Measurements from ENCODE around the gene PALM. TPM values are rescaled to one million over a fixed set of nuclear protein-coding genes. Genes with fewer than 3 reads are reported as not detected.
A peak's percentile ranks its signal among the peaks of the same experiment; 100 is the strongest.

PALM gene
- total and polyA plus RNA-seq, 9 of the 15 experiments (the other 6 are each of a cell fraction or from before 2014, with no cell fraction given), result 0.04 to 6.6 (median 1.7) TPM

GRCh38 chr19:748274-748598, 39.5 kb downstream of the PALM start:
- 0 out of 2 replicates have a peak, but pooled peaks have one; percentile 23 for TF ChIP-seq ZNF740 (CRISPR knock-in tag; IDR thresholded peaks at IDR 0.05)
- no peak for TF ChIP-seq ZNF740 (tag; IDR thresholded peaks at IDR 0.05)
- TF ChIP-seq ESRRA (IDR thresholded peaks at IDR 0.05; ENCODE audit: borderline replicate concordance, low read depth), result no peak
- peaks cover 15 to 64% of the 10 kb centered on the region in 2 experiments; a peak in 4 of 5 replicates for H3K4me1 ChIP-seq (replicated peaks in 1 of 2; ENCODE audit: control insufficient read depth in 2 of 2, insufficient read depth in 2 of 2, low read length in 2 of 2)
- H3K4me3 ChIP-seq, result no peak overlapping the region
- 31% methylated on average over 8 of the region's 14 CpGs for WGBS (ENCODE audit: insufficient coverage, low coverage, missing lambda C conversion rate)
- H3K4me2 ChIP-seq (ENCODE audit: insufficient read depth, low read length), result no peak overlapping the region
- no peak overlapping the region for H3K27ac ChIP-seq (ENCODE audit: extremely low read depth, low read depth, low read length)
- H3K9me1 ChIP-seq (ENCODE audit: control insufficient read depth, insufficient read depth, low read length), result no peaks in the 10 kb centered on the region
- ChIA-PET CTCF (ENCODE audit: low intra/inter-chr PET ratio) (no interaction called here), POLR2A (interaction anchor here (1.6 kb wide), 1 partner anchor 9 kb away, joined by 10 read pairs; no protein-coding TSS in a partner anchor)
- H3K79me2 ChIP-seq (ENCODE audit: control insufficient read depth, insufficient read depth, low read length), result no peaks in the 10 kb centered on the region
- peak; percentile 76 for ATAC-seq
- H2AFZ ChIP-seq (ENCODE audit: low read depth, low read length), result peak overlapping the region; percentile 19; the same call in 1 of the 2 replicates
- H3K9me3 ChIP-seq (replicated peaks; ENCODE audit: control insufficient read depth, insufficient read depth, low read depth, low read length), result no peaks in the 10 kb centered on the region
- peak overlapping the region; percentile 34 to 36; a peak in 3 of 4 replicates for H3K9ac ChIP-seq (ENCODE audit: insufficient read depth in 1 of 2, low read depth in 2 of 2, low read length in 2 of 2)
- FAIRE-seq, result peak; percentile 77
- in situ Hi-C loops (cut with MboI) (no loop called here), intact Hi-C loops (cut with micrococcal nuclease) (no loop called here)
- H4K20me1 ChIP-seq (replicated peaks; ENCODE audit: control insufficient read depth, insufficient read depth, low read length), result no peaks in the 10 kb centered on the region
- DNase-seq (ENCODE audit: extremely low read depth in 1 of 4, low spot score in 3 of 4), result peak; percentile 41 to 61 (median 60)
- H3K27me3 ChIP-seq (ENCODE audit: control insufficient read depth in 2 of 2, insufficient read depth in 2 of 2, low read length in 2 of 2), result no peaks in the 10 kb centered on the region
- no TSS peak for BruUV-seq (replicated peaks)
- H3K36me3 ChIP-seq (ENCODE audit: control insufficient read depth, insufficient read depth, low read length), result no peaks in the 10 kb centered on the region

- no peak overlapping the region for H3K4me3 ChIP-seq
- no peak for DNase-seq (ENCODE audit: extremely low read depth in 1 of 4, low spot score in 3 of 4)
- TF ChIP-seq COPS2 (conservative IDR thresholded peaks at IDR 0.05) (no peak), ZNF253 (CRISPR knock-in tag; conservative IDR thresholded peaks at IDR 0.05) (no peak), CBX1 (IDR thresholded peaks at IDR 0.05; ENCODE audit: low read depth) (no peak), ELK1 (CRISPR knock-in tag; IDR thresholded peaks at IDR 0.05) (no peak), ZBTB11 (CRISPR knock-in tag; IDR thresholded peaks at IDR 0.05) (no peak)
Observed at GRCh38 chr19:749811-750210, 41.1 kb downstream of the PALM start.

More at GRCh38 chr19:749811-750210, 41.1 kb downstream of the PALM start:
- ATAC-seq, result no peak
- ChIA-PET POLR2A (interaction anchor here (0.7 to 1.6 kb wide), 2 partner anchors 10 to 165 kb away, joined by 3 to 10 read pairs; no protein-coding TSS in a partner anchor), CTCF (ENCODE audit: low intra/inter-chr PET ratio) (no interaction called here)
- Histone ChIP-seq H4K20me1 (replicated peaks; ENCODE audit: control insufficient read depth, insufficient read depth, low read length) (no peaks in the 10 kb centered on the region), H3K27me3 (ENCODE audit: control insufficient read depth in 2 of 2, insufficient read depth in 2 of 2, low read length in 2 of 2) (no peaks in the 10 kb centered on the region), H3K9ac (ENCODE audit: insufficient read depth in 1 of 2, low read depth in 2 of 2, low read length in 2 of 2) (no peak overlapping the region; a peak in 1 of 4 replicates), H3K36me3 (ENCODE audit: control insufficient read depth, insufficient read depth, low read length) (no peaks in the 10 kb centered on the region), H3K9me1 (ENCODE audit: control insufficient read depth, insufficient read depth, low read length) (no peaks in the 10 kb centered on the region), H3K4me2 (ENCODE audit: insufficient read depth, low read length) (no peak overlapping the region), H3K9me3 (replicated peaks; ENCODE audit: control insufficient read depth, insufficient read depth, low read depth, low read length) (no peaks in the 10 kb centered on the region), H3K4me1 (replicated peaks in 1 of 2; ENCODE audit: control insufficient read depth in 2 of 2, insufficient read depth in 2 of 2, low read length in 2 of 2) (peaks cover 11 to 60% of the 10 kb centered on the region in 2 experiments; a peak in 4 of 5 replicates), H2AFZ (ENCODE audit: low read depth, low read length) (no peak overlapping the region), H3K27ac (ENCODE audit: extremely low read depth, low read depth, low read length) (no peak overlapping the region), H3K79me2 (ENCODE audit: control insufficient read depth, insufficient read depth, low read length) (no peaks in the 10 kb centered on the region)
- WGBS (ENCODE audit: insufficient coverage, low coverage, missing lambda C conversion rate), result 66% methylated on average over 8 of the region's 14 CpGs
- FAIRE-seq, result no peak
- intact Hi-C loops (cut with micrococcal nuclease), result no loop called here
- no TSS peak for BruUV-seq (replicated peaks)
- in situ Hi-C loops (cut with MboI), result loop anchor here (25.0 kb wide), 1 partner anchor 487 kb away; the partner anchor contains the start of genes ATP5F1D, CBARP and MIDN

Measured in K562 (cell line).